Cardiac muscle cell (in vitro differentiated cells and primary cell): ENCODE results near the gene SLC2A5. TPM values are rescaled to one million over a fixed set of nuclear protein-coding genes. Genes with fewer than 3 reads are reported as not detected.

Source experiments
- DNase-seq, 2 donors: peaks; one replicate each; pipeline versions ENCODE4 v3.0.0 to v3.0.0-alpha.2; 2010 to 2017; ENCODE audit warnings: low read depth in 1 of 2, low spot score in 1 of 2
- H3K27ac ChIP-seq: fragments of 200-600 bp; sonication (generic); 2 replicates; pipeline ENCODE4 v1.5.1; 2016
- H3K27me3 ChIP-seq: fragments of 200-600 bp; sonication (generic); 2 replicates; pipeline ENCODE4 v1.6.0; 2016; ENCODE audit warnings: control low read depth
- H3K36me3 ChIP-seq: fragments of 200-600 bp; sonication (generic); 2 replicates; pipeline ENCODE4 v1.5.1; 2016; ENCODE audit warnings: control low read depth
- H3K4me1 ChIP-seq: fragments of 200-600 bp; sonication (generic); 2 replicates; pipeline ENCODE4 v1.8.1; 2017; ENCODE audit warnings: low read depth, mild to moderate bottlenecking, mixed run types
- H3K4me3 ChIP-seq: fragments of 200-600 bp; sonication (generic); 2 replicates; pipeline ENCODE4 v1.5.1; 2016; ENCODE audit warnings: mild to moderate bottlenecking
- H3K9me3 ChIP-seq: fragments of 200-600 bp; sonication (generic); 2 replicates; pipeline ENCODE4 v1.5.1; 2017; ENCODE audit warnings: low read depth, mild to moderate bottlenecking, control low read depth
- CTCF ChIP-seq: IDR thresholded peaks from 2 replicates; pipeline ENCODE4 v1.5.1; 2012; ENCODE audit warnings: low read depth, mild to moderate bottlenecking, low read length
- polyA plus RNA-seq: library from polyadenylated mRNA; unstranded; fragments of >200 nt; fragmentation: Nextera tagmentation; extraction: Ambion mirVana; gene quantifications from 2 replicates; pipeline ENCODE4 v1.2.1, GENCODE V29; 2016
- total RNA-seq: library from RNA; depleted of rRNA; stranded (reverse); fragments of >200 nt; gene quantifications from 2 replicates; pipeline ENCODE4 v1.2.3, GENCODE V29; 2016

SLC2A5 gene
- total and polyA plus RNA-seq, 2 experiments from 2014 or later: not detected

GRCh38 chr1:9013819-9014218 lies 55.6 kb downstream of the SLC2A5 start:
- no peak for TF ChIP-seq CTCF
- no peaks in the 10 kb centered on the region for H3K27me3 ChIP-seq
- no peaks in the 10 kb centered on the region for H3K9me3 ChIP-seq
- no peaks in the 10 kb centered on the region for H3K4me1 ChIP-seq
- H3K4me3 ChIP-seq: no peak overlapping the region
- H3K27ac ChIP-seq: no peak overlapping the region
- H3K36me3 ChIP-seq: no peaks in the 10 kb centered on the region
- DNase-seq: no peak

GRCh38 chr1:9010781-9011323 lies 58.6 kb downstream of the SLC2A5 start:
- Histone ChIP-seq H3K36me3 (no peaks in the 10 kb centered on the region), H3K27me3 (no peaks in the 10 kb centered on the region), H3K4me3 (no peak overlapping the region), H3K9me3 (no peaks in the 10 kb centered on the region), H3K27ac (no peak overlapping the region), H3K4me1 (no peaks in the 10 kb centered on the region)
- TF ChIP-seq CTCF: no peak
- no peak for DNase-seq

GRCh38 chr1:9009438-9010370 lies 59.7 kb downstream of the SLC2A5 start:
- H3K27me3 ChIP-seq: no peaks in the 10 kb centered on the region
- no peaks in the 10 kb centered on the region for H3K4me1 ChIP-seq
- no peaks in the 10 kb centered on the region for H3K9me3 ChIP-seq
- peak; percentile 70 for TF ChIP-seq CTCF
- DNase-seq: peak; percentile 55 to 59
- H3K27ac ChIP-seq: no peak overlapping the region
- H3K4me3 ChIP-seq: no peak overlapping the region
- no peaks in the 10 kb centered on the region for H3K36me3 ChIP-seq

GRCh38 chr1:9008236-9008635 lies 61.2 kb downstream of the SLC2A5 start:
- Histone ChIP-seq H3K4me3 (no peak overlapping the region), H3K4me1 (no peaks in the 10 kb centered on the region), H3K27ac (no peak overlapping the region), H3K36me3 (no peaks in the 10 kb centered on the region), H3K27me3 (no peaks in the 10 kb centered on the region), H3K9me3 (no peaks in the 10 kb centered on the region)
- DNase-seq: no peak
- no peak for TF ChIP-seq CTCF

GRCh38 chr1:9006956-9007615 lies 62.3 kb downstream of the SLC2A5 start:
- no peak for DNase-seq
- Histone ChIP-seq H3K4me1 (no peaks in the 10 kb centered on the region), H3K27me3 (no peaks in the 10 kb centered on the region), H3K36me3 (no peaks in the 10 kb centered on the region), H3K27ac (no peak overlapping the region), H3K9me3 (no peaks in the 10 kb centered on the region), H3K4me3 (no peak overlapping the region)
- TF ChIP-seq CTCF: no peak
